Effector CD8-positive, alpha-beta T cell (primary cell): ENCODE results near the gene CHRNE.
A peak's percentile ranks its signal among the peaks of the same experiment; 100 is the strongest.
"Not testable (repeated sequence)": the region's sequence is repeated elsewhere in the genome, so short reads cannot be mapped to it uniquely, and the experiment has no call there.

ENCODE experiments used
- DNase-seq: peaks from one replicate; lab custom pipeline; 2025; lab: John Stamatoyannopoulos, UW

The CHRNE gene

GRCh38 chr17:4906642-4907041 lies 3.7 kb upstream of the CHRNE start:
- DNase-seq = not testable (repeated sequence)

- DNase-seq = no peak
Observed at GRCh38 chr17:4902540-4902939, 358 bp downstream of the CHRNE start.

GRCh38 chr17:4901648-4902344 lies 1.1 kb downstream of the CHRNE start:
- peak; percentile 20 for DNase-seq

- DNase-seq = no peak
Observed at GRCh38 chr17:4901108-4901647, 1.7 kb downstream of the CHRNE start.

GRCh38 chr17:4900231-4901107 lies 2.4 kb downstream of the CHRNE start:
- DNase-seq = peak; percentile 45

- DNase-seq = peak; percentile 95
Observed at GRCh38 chr17:4899341-4900230, 3.3 kb downstream of the CHRNE start, which contains the start of gene C17orf107. Gene C17orf107 (plus strand): TSS chr17:4899536. CDS start chr17:4899763, 227 bp downstream.

- no peak for DNase-seq
Observed at GRCh38 chr17:4898927-4899326, 4.0 kb downstream of the CHRNE start.

- no peak for DNase-seq
Observed at GRCh38 chr17:4898351-4898750, 4.5 kb downstream of the CHRNE start.

- DNase-seq = no peak
Observed at GRCh38 chr17:4897785-4898184, 5.1 kb downstream of the CHRNE start.

GRCh38 chr17:4897198-4897687 lies 5.7 kb downstream of the CHRNE start:
- DNase-seq = no peak

GRCh38 chr17:4896332-4897197 lies 6.3 kb downstream of the CHRNE start:
- DNase-seq = no peak

- DNase-seq = no peak
Observed at GRCh38 chr17:4895657-4896331, 7.1 kb downstream of the CHRNE start.

- no peak for DNase-seq
Observed at GRCh38 chr17:4895121-4895520, 7.8 kb downstream of the CHRNE start.

- no peak for DNase-seq
Observed at GRCh38 chr17:4893721-4894560, 9.0 kb downstream of the CHRNE start.

- DNase-seq = no peak
Observed at GRCh38 chr17:4893272-4893671, 9.6 kb downstream of the CHRNE start.

GRCh38 chr17:4892499-4893221 lies 10.2 kb downstream of the CHRNE start:
- no peak for DNase-seq

- no peak for DNase-seq
Observed at GRCh38 chr17:4891411-4892410, 11.2 kb downstream of the CHRNE start.
